ENCODE measurements around the gene IST1. TPM values are rescaled to one million over a fixed set of nuclear protein-coding genes. Genes with fewer than 3 reads are reported as not detected.

The IST1 gene
- total RNA-seq, 1 donor from 2014 or later, result 116 TPM

- intact Hi-C loops (cut with DNase I), result no loop called here
- DNase-seq (ENCODE audit: low spot score in 2 of 2), result no peak
- no peaks in the 10 kb centered on the region for H3K9me3 ChIP-seq
- no peak overlapping the region for H3K27ac ChIP-seq
- no peaks in the 10 kb centered on the region for H3K27me3 ChIP-seq
- H3K4me1 ChIP-seq, result no peaks in the 10 kb centered on the region
- no peak overlapping the region for H3K4me3 ChIP-seq
- TF ChIP-seq CTCF (IDR thresholded peaks at IDR 0.05), result no peak
- peaks cover 12 to 21% of the 10 kb centered on the region in 2 donors for H3K36me3 ChIP-seq
Observed at GRCh38 chr16:71937868-71938510, 42.7 kb downstream of the IST1 start.

GRCh38 chr16:71943887-71944286 is 48.6 kb downstream of the IST1 start:
- DNase-seq (ENCODE audit: low spot score in 2 of 2), result no peak
- Histone ChIP-seq H3K27ac (no peak overlapping the region), H3K9me3 (no peaks in the 10 kb centered on the region), H3K4me3 (no peak overlapping the region), H3K4me1 (no peaks in the 10 kb centered on the region), H3K36me3 (no peaks in the 10 kb centered on the region), H3K27me3 (no peaks in the 10 kb centered on the region)
- intact Hi-C loops (cut with DNase I), result no loop called here
- no peak for TF ChIP-seq CTCF (IDR thresholded peaks at IDR 0.05)

GRCh38 chr16:71945616-71946015 is 50.3 kb downstream of the IST1 start:
- no peak overlapping the region for H3K27ac ChIP-seq
- H3K4me1 ChIP-seq, result no peaks in the 10 kb centered on the region
- TF ChIP-seq CTCF (IDR thresholded peaks at IDR 0.05), result no peak
- no peaks in the 10 kb centered on the region for H3K36me3 ChIP-seq
- DNase-seq (ENCODE audit: low spot score in 2 of 2), result no peak
- H3K27me3 ChIP-seq, result no peaks in the 10 kb centered on the region
- H3K9me3 ChIP-seq, result no peaks in the 10 kb centered on the region
- intact Hi-C loops (cut with DNase I), result no loop called here
- no peak overlapping the region for H3K4me3 ChIP-seq

- intact Hi-C loops (cut with DNase I), result no loop called here
- no peaks in the 10 kb centered on the region for H3K27me3 ChIP-seq
- H3K9me3 ChIP-seq, result no peaks in the 10 kb centered on the region
- no peaks in the 10 kb centered on the region for H3K4me1 ChIP-seq
- H3K27ac ChIP-seq, result no peak overlapping the region
- no peaks in the 10 kb centered on the region for H3K36me3 ChIP-seq
- no peak for TF ChIP-seq CTCF (IDR thresholded peaks at IDR 0.05)
- no peak overlapping the region for H3K4me3 ChIP-seq
- no peak for DNase-seq (ENCODE audit: low spot score in 2 of 2)
Observed at GRCh38 chr16:71952825-71953224, 57.5 kb downstream of the IST1 start.

- Histone ChIP-seq H3K27ac (no peak overlapping the region), H3K27me3 (no peaks in the 10 kb centered on the region), H3K4me1 (no peaks in the 10 kb centered on the region), H3K9me3 (no peaks in the 10 kb centered on the region), H3K4me3 (no peak overlapping the region), H3K36me3 (no peaks in the 10 kb centered on the region)
- intact Hi-C loops (cut with DNase I), result no loop called here
- no peak for DNase-seq (ENCODE audit: low spot score in 2 of 2)
- no peak for TF ChIP-seq CTCF (IDR thresholded peaks at IDR 0.05)
Observed at GRCh38 chr16:71954180-71954579, 58.8 kb downstream of the IST1 start.

- H3K9me3 ChIP-seq, result no peaks in the 10 kb centered on the region
- no peak for TF ChIP-seq CTCF (IDR thresholded peaks at IDR 0.05)
- no peaks in the 10 kb centered on the region for H3K4me1 ChIP-seq
- no peaks in the 10 kb centered on the region for H3K36me3 ChIP-seq
- no peaks in the 10 kb centered on the region for H3K27me3 ChIP-seq
- no peak for DNase-seq (ENCODE audit: low spot score in 2 of 2)
- no peak overlapping the region for H3K27ac ChIP-seq
- H3K4me3 ChIP-seq, result no peak overlapping the region
- intact Hi-C loops (cut with DNase I), result no loop called here
Observed at GRCh38 chr16:71954699-71955195, 59.4 kb downstream of the IST1 start.

All from ascending aorta (tissue), 2 donors.